ENCODE measurements around the gene CHIT1.

GRCh38 chr1:203219934-203220333 lies 9.5 kb downstream of the CHIT1 start:
- TF ChIP-seq CTCF (conservative IDR thresholded peaks at IDR 0.05) (no peak), ZFX (IDR thresholded peaks at IDR 0.05) (no peak)

All from C4-2B (cell line).